H1 (cell line): Measurements from ENCODE around the gene MX1. TPM values are rescaled to one million over a fixed set of nuclear protein-coding genes. Genes with fewer than 3 reads are reported as not detected.

ENCODE experiments used
- ATF3 ChIP-seq: IDR thresholded peaks from 2 replicates; pipeline ENCODE4 v1.6.1; 2011; ENCODE audit warnings: low read depth, mild to moderate bottlenecking, low read length; ENCODE audit not compliant: insufficient read depth
- CREB1 ChIP-seq: IDR thresholded peaks from 2 replicates; pipeline ENCODE4 v1.6.1; 2012; ENCODE audit warnings: inconsistent platforms
- HDAC2 ChIP-seq, 2 experiments: fragments of 300-600 bp in 1 of 2; sonication (generic) in 1 of 2; IDR thresholded peaks; 2 replicates each; pipeline ENCODE4 v1.6.1; 2011 to 2012; ENCODE audit warnings: low read depth in 2 of 2, low read length in 2 of 2, mild to moderate bottlenecking in 2 of 2, moderate library complexity in 2 of 2, borderline replicate concordance in 1 of 2, inconsistent platforms in 1 of 2
- KDM1A ChIP-seq: fragments of 200-600, 300-600 bp; sonication (generic); IDR thresholded peaks from 2 replicates; pipeline ENCODE4 v1.7.1; 2016; ENCODE audit warnings: mild to moderate bottlenecking, low read length, borderline replicate concordance
- RNF2 ChIP-seq: fragments of 200-900, 300-1000 bp; sonication (generic); IDR thresholded peaks from 2 replicates; pipeline ENCODE4 v1.7.1; 2016; ENCODE audit warnings: borderline replicate concordance, low read depth, mild to moderate bottlenecking, antibody characterized with exemption, low read length; ENCODE audit not compliant: poor library complexity, severe bottlenecking; ENCODE audit errors: missing control alignments
- RXRA ChIP-seq: IDR thresholded peaks from 2 replicates; pipeline ENCODE4 v1.6.1; 2011; ENCODE audit warnings: low read depth, mild to moderate bottlenecking, low read length, moderate library complexity; ENCODE audit not compliant: insufficient read depth
- SIX5 ChIP-seq: IDR thresholded peaks from 2 replicates; pipeline ENCODE4 v1.6.1; 2011; ENCODE audit warnings: mild to moderate bottlenecking, low read depth, low read length
- USF2 ChIP-seq: IDR thresholded peaks from 2 replicates; pipeline ENCODE4 v1.6.1; 2011; ENCODE audit warnings: low read length, improper control_type of control experiment
- polyA plus RNA-seq, 7 experiments: library from polyadenylated mRNA; depleted of rRNA in 3 of 7; stranded (reverse) in 5 of 7; unstranded in 2 of 7; fragments of >200 nt in 5 of 7; fragments of 200-250 nt in 2 of 7; gene quantifications; 1 replicate in 5 of 7; 2 replicates in 1 of 7; 4 replicates in 1 of 7; pipeline versions ENCODE4 v1.2.1 to v1.2.3, GENCODE V29; 2011 to 2013; ENCODE audit warnings: missing spikeins in 2 of 7, mixed read lengths in 2 of 7
- total RNA-seq: library from RNA; stranded (reverse); fragmentation: NEBNext Ultra II Directional; extraction: Animal tissue kit (Norgen Biotek cat#: 25700); gene quantifications from 2 replicates; pipeline ENCODE4 v1.2.1, GENCODE V29; 2021
- TF ChIP-seq, protein P1 (sequence below): fragments of 300-600 bp; sonication (generic); IDR thresholded peaks from 2 replicates; pipeline ENCODE4 v1.7.1; 2012; ENCODE audit warnings: low read length, moderate library complexity, mild to moderate bottlenecking, inconsistent platforms; ENCODE audit not compliant: insufficient replicate concordance

Gene MX1
- total and polyA plus RNA-seq, 2 of the 8 experiments (the other 6 are each of a cell fraction or from before 2014, with no cell fraction given) = 3.8 to 5.7 TPM

GRCh38 chr21:41449613-41450012 lies 23.6 kb downstream of the MX1 start (continued):
- TF ChIP-seq, protein P1, sequence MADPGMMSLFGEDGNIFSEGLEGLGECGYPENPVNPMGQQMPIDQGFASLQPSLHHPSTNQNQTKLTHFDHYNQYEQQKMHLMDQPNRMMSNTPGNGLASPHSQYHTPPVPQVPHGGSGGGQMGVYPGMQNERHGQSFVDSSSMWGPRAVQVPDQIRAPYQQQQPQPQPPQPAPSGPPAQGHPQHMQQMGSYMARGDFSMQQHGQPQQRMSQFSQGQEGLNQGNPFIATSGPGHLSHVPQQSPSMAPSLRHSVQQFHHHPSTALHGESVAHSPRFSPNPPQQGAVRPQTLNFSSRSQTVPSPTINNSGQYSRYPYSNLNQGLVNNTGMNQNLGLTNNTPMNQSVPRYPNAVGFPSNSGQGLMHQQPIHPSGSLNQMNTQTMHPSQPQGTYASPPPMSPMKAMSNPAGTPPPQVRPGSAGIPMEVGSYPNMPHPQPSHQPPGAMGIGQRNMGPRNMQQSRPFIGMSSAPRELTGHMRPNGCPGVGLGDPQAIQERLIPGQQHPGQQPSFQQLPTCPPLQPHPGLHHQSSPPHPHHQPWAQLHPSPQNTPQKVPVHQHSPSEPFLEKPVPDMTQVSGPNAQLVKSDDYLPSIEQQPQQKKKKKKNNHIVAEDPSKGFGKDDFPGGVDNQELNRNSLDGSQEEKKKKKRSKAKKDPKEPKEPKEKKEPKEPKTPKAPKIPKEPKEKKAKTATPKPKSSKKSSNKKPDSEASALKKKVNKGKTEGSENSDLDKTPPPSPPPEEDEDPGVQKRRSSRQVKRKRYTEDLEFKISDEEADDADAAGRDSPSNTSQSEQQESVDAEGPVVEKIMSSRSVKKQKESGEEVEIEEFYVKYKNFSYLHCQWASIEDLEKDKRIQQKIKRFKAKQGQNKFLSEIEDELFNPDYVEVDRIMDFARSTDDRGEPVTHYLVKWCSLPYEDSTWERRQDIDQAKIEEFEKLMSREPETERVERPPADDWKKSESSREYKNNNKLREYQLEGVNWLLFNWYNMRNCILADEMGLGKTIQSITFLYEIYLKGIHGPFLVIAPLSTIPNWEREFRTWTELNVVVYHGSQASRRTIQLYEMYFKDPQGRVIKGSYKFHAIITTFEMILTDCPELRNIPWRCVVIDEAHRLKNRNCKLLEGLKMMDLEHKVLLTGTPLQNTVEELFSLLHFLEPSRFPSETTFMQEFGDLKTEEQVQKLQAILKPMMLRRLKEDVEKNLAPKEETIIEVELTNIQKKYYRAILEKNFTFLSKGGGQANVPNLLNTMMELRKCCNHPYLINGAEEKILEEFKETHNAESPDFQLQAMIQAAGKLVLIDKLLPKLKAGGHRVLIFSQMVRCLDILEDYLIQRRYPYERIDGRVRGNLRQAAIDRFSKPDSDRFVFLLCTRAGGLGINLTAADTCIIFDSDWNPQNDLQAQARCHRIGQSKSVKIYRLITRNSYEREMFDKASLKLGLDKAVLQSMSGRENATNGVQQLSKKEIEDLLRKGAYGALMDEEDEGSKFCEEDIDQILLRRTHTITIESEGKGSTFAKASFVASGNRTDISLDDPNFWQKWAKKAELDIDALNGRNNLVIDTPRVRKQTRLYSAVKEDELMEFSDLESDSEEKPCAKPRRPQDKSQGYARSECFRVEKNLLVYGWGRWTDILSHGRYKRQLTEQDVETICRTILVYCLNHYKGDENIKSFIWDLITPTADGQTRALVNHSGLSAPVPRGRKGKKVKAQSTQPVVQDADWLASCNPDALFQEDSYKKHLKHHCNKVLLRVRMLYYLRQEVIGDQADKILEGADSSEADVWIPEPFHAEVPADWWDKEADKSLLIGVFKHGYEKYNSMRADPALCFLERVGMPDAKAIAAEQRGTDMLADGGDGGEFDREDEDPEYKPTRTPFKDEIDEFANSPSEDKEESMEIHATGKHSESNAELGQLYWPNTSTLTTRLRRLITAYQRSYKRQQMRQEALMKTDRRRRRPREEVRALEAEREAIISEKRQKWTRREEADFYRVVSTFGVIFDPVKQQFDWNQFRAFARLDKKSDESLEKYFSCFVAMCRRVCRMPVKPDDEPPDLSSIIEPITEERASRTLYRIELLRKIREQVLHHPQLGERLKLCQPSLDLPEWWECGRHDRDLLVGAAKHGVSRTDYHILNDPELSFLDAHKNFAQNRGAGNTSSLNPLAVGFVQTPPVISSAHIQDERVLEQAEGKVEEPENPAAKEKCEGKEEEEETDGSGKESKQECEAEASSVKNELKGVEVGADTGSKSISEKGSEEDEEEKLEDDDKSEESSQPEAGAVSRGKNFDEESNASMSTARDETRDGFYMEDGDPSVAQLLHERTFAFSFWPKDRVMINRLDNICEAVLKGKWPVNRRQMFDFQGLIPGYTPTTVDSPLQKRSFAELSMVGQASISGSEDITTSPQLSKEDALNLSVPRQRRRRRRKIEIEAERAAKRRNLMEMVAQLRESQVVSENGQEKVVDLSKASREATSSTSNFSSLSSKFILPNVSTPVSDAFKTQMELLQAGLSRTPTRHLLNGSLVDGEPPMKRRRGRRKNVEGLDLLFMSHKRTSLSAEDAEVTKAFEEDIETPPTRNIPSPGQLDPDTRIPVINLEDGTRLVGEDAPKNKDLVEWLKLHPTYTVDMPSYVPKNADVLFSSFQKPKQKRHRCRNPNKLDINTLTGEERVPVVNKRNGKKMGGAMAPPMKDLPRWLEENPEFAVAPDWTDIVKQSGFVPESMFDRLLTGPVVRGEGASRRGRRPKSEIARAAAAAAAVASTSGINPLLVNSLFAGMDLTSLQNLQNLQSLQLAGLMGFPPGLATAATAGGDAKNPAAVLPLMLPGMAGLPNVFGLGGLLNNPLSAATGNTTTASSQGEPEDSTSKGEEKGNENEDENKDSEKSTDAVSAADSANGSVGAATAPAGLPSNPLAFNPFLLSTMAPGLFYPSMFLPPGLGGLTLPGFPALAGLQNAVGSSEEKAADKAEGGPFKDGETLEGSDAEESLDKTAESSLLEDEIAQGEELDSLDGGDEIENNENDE = no peak
- TF ChIP-seq RXRA = no peak
- TF ChIP-seq RNF2 = no peak
- no peak for TF ChIP-seq CREB1
- TF ChIP-seq ATF3 = no peak
- no peak for TF ChIP-seq USF2
- TF ChIP-seq HDAC2 (IDR thresholded peaks at IDR 0.05; ENCODE audit: borderline replicate concordance in 1 of 2, low read depth in 2 of 2, low read length in 2 of 2) = no peak
- TF ChIP-seq KDM1A = no peak
- no peak for TF ChIP-seq SIX5
